ENCODE data around the gene KRCC1.
"Not testable (repeated sequence)": the region's sequence is repeated elsewhere in the genome, so short reads cannot be mapped to it uniquely, and the experiment has no call there.

GRCh38 chr2:88017780-88018038, 37.9 kb downstream of the KRCC1 start:
- not testable (repeated sequence) for TF ChIP-seq POLR2A (IDR thresholded peaks at IDR 0.05); CTCF (IDR thresholded peaks at IDR 0.05 in 4 of 5, conservative IDR thresholded peaks at IDR 0.05 in 1 of 5)
